ENCODE measurements around the gene PPP1R26. TPM values are rescaled to one million over a fixed set of nuclear protein-coding genes. Genes with fewer than 3 reads are reported as not detected.

Gene PPP1R26
- total and polyA plus RNA-seq, 9 of the 15 experiments (the other 6 are each of a cell fraction or from before 2014, with no cell fraction given): 0.77 to 26.8 (median 9.3) TPM

DNA sequence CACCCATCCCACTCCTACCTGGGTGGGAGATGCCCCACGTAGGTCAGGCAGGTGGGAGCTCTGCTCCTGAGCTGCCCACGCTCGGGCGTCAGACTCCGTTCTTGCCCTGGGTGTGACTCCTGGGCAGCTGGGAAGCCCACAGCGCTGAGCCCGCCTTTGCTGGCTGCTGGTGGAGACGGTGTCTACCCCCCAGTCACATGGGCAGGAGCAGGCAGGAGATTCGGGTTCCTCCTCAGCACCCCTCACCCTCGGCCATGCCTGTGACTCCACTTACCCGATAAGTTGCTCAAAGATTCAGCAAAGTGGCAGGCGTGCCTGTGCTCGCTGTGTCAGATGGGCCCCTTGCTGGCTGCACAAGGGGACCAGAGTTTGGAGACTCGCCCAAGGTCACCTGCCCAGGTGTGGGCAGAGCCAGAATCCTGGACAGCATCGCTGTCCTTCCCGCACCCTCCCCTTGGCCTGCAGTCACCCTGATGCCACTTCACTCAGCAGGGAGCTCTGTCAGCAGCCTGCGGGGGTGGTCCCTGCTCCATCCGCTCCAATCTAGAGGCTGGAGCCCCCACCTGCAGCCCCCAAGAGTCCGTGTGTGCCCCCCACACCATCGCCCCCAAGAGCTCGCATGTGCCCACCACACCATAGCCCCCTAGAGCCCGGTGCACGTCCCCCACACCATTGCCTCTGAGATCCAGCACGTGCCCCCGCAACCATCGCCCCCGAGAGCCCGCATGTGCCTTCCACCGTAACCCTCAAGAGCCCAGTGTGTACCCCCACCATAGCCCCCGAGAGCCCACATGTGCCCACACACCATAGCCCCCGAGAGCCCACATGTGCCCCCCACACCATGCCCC is 45.9 kb downstream of the PPP1R26 start:
- ChIA-PET CTCF (ENCODE audit: low intra/inter-chr PET ratio) (no interaction called here), POLR2A (no interaction called here)
- Histone ChIP-seq H3K4me2 (ENCODE audit: insufficient read depth, low read length) (no peak overlapping the region), H3K4me1 (replicated peaks in 1 of 2; ENCODE audit: control insufficient read depth in 2 of 2, insufficient read depth in 2 of 2, low read length in 2 of 2) (peaks cover 9 to 39% of the 10 kb centered on the region in 2 experiments; a peak in 3 of 5 replicates), H3K9ac (ENCODE audit: insufficient read depth in 1 of 2, low read depth in 2 of 2, low read length in 2 of 2) (no peak overlapping the region), H2AFZ (ENCODE audit: low read depth, low read length) (no peak overlapping the region), H3K27ac (ENCODE audit: extremely low read depth, low read depth, low read length) (no peak overlapping the region), H3K27me3 (ENCODE audit: control insufficient read depth in 2 of 2, insufficient read depth in 2 of 2, low read length in 2 of 2) (peaks cover 0 to under 1% of the 10 kb centered on the region in 2 experiments; a peak in 2 of 5 replicates), H3K36me3 (ENCODE audit: control insufficient read depth, insufficient read depth, low read length) (no peaks in the 10 kb centered on the region), H4K20me1 (replicated peaks; ENCODE audit: control insufficient read depth, insufficient read depth, low read length) (no peaks in the 10 kb centered on the region), H3K79me2 (ENCODE audit: control insufficient read depth, insufficient read depth, low read length) (no peaks in the 10 kb centered on the region), H3K9me3 (replicated peaks; ENCODE audit: control insufficient read depth, insufficient read depth, low read depth, low read length) (no peaks in the 10 kb centered on the region), H3K9me1 (ENCODE audit: control insufficient read depth, insufficient read depth, low read length) (no peaks in the 10 kb centered on the region), H3K4me3 (no peak overlapping the region)
- in situ Hi-C loops (cut with MboI) (no loop called here), intact Hi-C loops (cut with micrococcal nuclease) (no loop called here)
- TF ChIP-seq NFE2 (IDR thresholded peaks at IDR 0.05; ENCODE audit: low read depth): no peak
- no peak for TF ChIP-seq MIER1 (IDR thresholded peaks at IDR 0.05; ENCODE audit: low read depth)
- no peak for TF ChIP-seq CHD4 (IDR thresholded peaks at IDR 0.05; ENCODE audit: insufficient read depth, insufficient replicate concordance, low read depth, low read length, poor library complexity, severe bottlenecking)
- no peak for TF ChIP-seq ZEB2 (IDR thresholded peaks at IDR 0.05)
- no peak for TF ChIP-seq RBM17 (IDR thresholded peaks at IDR 0.05; ENCODE audit: borderline replicate concordance, low read depth, low read length)
- no peak for TF ChIP-seq DMBX1 (CRISPR knock-in tag; IDR thresholded peaks at IDR 0.05; ENCODE audit: borderline replicate concordance)
- no peak for TF ChIP-seq ETS2 (tag; IDR thresholded peaks at IDR 0.05; ENCODE audit: borderline replicate concordance, poor library complexity, severe bottlenecking)
- TF ChIP-seq, protein P1, sequence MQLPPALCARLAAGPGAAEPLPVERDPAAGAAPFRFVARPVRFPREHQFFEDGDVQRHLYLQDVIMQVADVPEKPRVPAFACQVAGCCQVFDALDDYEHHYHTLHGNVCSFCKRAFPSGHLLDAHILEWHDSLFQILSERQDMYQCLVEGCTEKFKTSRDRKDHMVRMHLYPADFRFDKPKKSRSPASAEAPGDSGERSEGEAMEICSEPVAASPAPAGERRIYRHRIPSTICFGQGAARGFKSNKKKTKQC (CRISPR knock-in tag; IDR thresholded peaks at IDR 0.05): no peak
- TF ChIP-seq, protein P2, sequence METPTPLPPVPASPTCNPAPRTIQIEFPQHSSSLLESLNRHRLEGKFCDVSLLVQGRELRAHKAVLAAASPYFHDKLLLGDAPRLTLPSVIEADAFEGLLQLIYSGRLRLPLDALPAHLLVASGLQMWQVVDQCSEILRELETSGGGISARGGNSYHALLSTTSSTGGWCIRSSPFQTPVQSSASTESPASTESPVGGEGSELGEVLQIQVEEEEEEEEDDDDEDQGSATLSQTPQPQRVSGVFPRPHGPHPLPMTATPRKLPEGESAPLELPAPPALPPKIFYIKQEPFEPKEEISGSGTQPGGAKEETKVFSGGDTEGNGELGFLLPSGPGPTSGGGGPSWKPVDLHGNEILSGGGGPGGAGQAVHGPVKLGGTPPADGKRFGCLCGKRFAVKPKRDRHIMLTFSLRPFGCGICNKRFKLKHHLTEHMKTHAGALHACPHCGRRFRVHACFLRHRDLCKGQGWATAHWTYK (CRISPR knock-in tag; IDR thresholded peaks at IDR 0.05): no peak
- TF ChIP-seq RBM22 (IDR thresholded peaks at IDR 0.05; ENCODE audit: low read depth, low read length, poor library complexity, severe bottlenecking): no peak
- no peak for TF ChIP-seq ZNF586 (CRISPR knock-in tag; conservative IDR thresholded peaks at IDR 0.05)
- TF ChIP-seq CEBPG (CRISPR knock-in tag; IDR thresholded peaks at IDR 0.05): no peak
- TF ChIP-seq CEBPG (tag; conservative IDR thresholded peaks at IDR 0.05 in 1 of 2, IDR thresholded peaks at IDR 0.05 in 1 of 2): no peak
- TF ChIP-seq, protein P3, sequence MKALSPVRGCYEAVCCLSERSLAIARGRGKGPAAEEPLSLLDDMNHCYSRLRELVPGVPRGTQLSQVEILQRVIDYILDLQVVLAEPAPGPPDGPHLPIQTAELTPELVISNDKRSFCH (CRISPR knock-in tag; IDR thresholded peaks at IDR 0.05): no peak
- TF ChIP-seq, protein P3 (tag; IDR thresholded peaks at IDR 0.05): no peak
- BruUV-seq (replicated peaks): no TSS peak
- ATAC-seq (no peak), DNase-seq (ENCODE audit: extremely low read depth in 1 of 4, low spot score in 3 of 4) (no peak), FAIRE-seq (no peak)
- WGBS (ENCODE audit: insufficient coverage, low coverage, missing lambda C conversion rate): 15% methylated on average over 20 of the region's 31 CpGs

Measured in K562 (cell line).